ENCODE data around the gene SLC39A7. TPM values are rescaled to one million over a fixed set of nuclear protein-coding genes. Genes with fewer than 3 reads are reported as not detected.

Gene SLC39A7
- total and polyA plus RNA-seq, 2 of the 13 experiments (the other 11 are each of a cell fraction or from before 2014, with no cell fraction given): 142 to 229 TPM

DNA sequence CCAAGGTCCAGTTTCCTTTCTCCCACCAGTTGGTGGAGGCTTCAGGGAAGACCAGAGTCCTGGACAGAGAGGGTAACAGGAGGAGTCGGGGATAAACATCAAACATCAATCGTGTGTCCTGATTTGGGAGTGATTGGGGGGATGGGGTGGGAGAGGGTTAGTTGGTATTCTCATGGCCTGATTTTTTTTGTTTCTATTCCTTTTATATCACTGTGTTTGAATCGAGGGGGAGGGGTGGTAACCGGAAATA, 3.4 kb downstream of the SLC39A7 start:
- Histone ChIP-seq H4K20me1 (ENCODE audit: insufficient read depth, low read length) (peaks cover 13% of the 10 kb centered on the region; the same call in 1 of the 2 replicates), H3K4me3 (replicated peaks in 1 of 3; ENCODE audit: insufficient read depth in 1 of 3, low read depth in 2 of 3, low read length in 3 of 3) (peak overlapping the region in 1 of 3 experiments; percentile 80; a peak in 3 of 6 replicates), H3K4me2 (ENCODE audit: low read depth, low read length) (peak overlapping the region; percentile 99), H3K27ac (ENCODE audit: extremely low read length, insufficient read depth, low read length) (peak overlapping the region; percentile 75), H3K4me1 (ENCODE audit: insufficient read depth, low read length) (peaks cover 63% of the 10 kb centered on the region), H2AFZ (ENCODE audit: low read length) (no peak overlapping the region), H3K36me3 (replicated peaks in 1 of 2; ENCODE audit: control insufficient read depth in 1 of 2, insufficient read depth in 2 of 2, low read length in 2 of 2) (peaks cover 10 to 24% of the 10 kb centered on the region in 2 experiments), H3K79me2 (ENCODE audit: insufficient read depth, low read length) (peaks cover 47% of the 10 kb centered on the region), H3K9ac (ENCODE audit: insufficient read depth, low read depth, low read length) (peak overlapping the region; percentile 17; the same call in 1 of the 2 replicates), H3K9me3 (ENCODE audit: low read length) (no peaks in the 10 kb centered on the region), H3K27me3 (ENCODE audit: control insufficient read depth in 1 of 2, insufficient read depth in 2 of 2, low read length in 2 of 2) (peaks cover 0 to 4% of the 10 kb centered on the region in 2 experiments; a peak in 1 of 5 replicates)
- DNase-seq (ENCODE audit: low spot score): no peak
- BruUV-seq (replicated peaks): no TSS peak
- in situ Hi-C loops (cut with HindIII; ENCODE audit: extremely low pct_ligation_motif_present, low pct_unique_long_range_greater_than_20kb): loop anchor here (5.0 to 10.0 kb wide), 3 partner anchors 43 to 211 kb away; partner anchors contain the start of genes CUTA, PHF1 and RGL2
- FAIRE-seq: no peak
- POLR2A ChIA-PET: interaction anchor here (0.6 to 2.2 kb wide), 10 partner anchors 14 to 234 kb away, joined by 3 to 16 read pairs (median 4); partner anchors contain the start of genes PFDN6, RPS18, VPS52 and WDR46
- CTCF ChIA-PET (ENCODE audit: low intra/inter-chr PET ratio, low total read pairs): no interaction called here
- intact Hi-C loops (cut with micrococcal nuclease; ENCODE audit: unreplicated experiment): no loop called here
- 18% methylated on average over 4 of the region's 4 CpGs for WGBS (ENCODE audit: low lambda C conversion rate)
- ATAC-seq: no peak
- TF ChIP-seq ZSCAN29 (CRISPR knock-in tag; conservative IDR thresholded peaks at IDR 0.05) (no peak), ZNF230 (CRISPR knock-in tag; IDR thresholded peaks at IDR 0.05) (no peak), RFX3 (CRISPR knock-in tag; IDR thresholded peaks at IDR 0.05) (no peak), JARID2 (CRISPR knock-in tag; IDR thresholded peaks at IDR 0.05; ENCODE audit: insufficient replicate concordance) (no peak), SRSF4 (IDR thresholded peaks at IDR 0.05; ENCODE audit: low read depth, low read length, poor library complexity, severe bottlenecking) (no peak), SIX1 (CRISPR knock-in tag; IDR thresholded peaks at IDR 0.05; ENCODE audit: borderline replicate concordance) (no peak), ZNF484 (CRISPR knock-in tag; IDR thresholded peaks at IDR 0.05; ENCODE audit: borderline replicate concordance, low read depth) (no peak), BORCS8-MEF2B (CRISPR knock-in tag; IDR thresholded peaks at IDR 0.05) (no peak), KDM6A (CRISPR knock-in tag; IDR thresholded peaks at IDR 0.05; ENCODE audit: low read depth) (no peak), ZKSCAN1 (IDR thresholded peaks at IDR 0.05; ENCODE audit: low read length) (no peak), MXI1 (IDR thresholded peaks at IDR 0.05; ENCODE audit: borderline replicate concordance, low read depth, low read length) (no peak), PLRG1 (conservative IDR thresholded peaks at IDR 0.05) (no peak)
- TF ChIP-seq, protein P1, sequence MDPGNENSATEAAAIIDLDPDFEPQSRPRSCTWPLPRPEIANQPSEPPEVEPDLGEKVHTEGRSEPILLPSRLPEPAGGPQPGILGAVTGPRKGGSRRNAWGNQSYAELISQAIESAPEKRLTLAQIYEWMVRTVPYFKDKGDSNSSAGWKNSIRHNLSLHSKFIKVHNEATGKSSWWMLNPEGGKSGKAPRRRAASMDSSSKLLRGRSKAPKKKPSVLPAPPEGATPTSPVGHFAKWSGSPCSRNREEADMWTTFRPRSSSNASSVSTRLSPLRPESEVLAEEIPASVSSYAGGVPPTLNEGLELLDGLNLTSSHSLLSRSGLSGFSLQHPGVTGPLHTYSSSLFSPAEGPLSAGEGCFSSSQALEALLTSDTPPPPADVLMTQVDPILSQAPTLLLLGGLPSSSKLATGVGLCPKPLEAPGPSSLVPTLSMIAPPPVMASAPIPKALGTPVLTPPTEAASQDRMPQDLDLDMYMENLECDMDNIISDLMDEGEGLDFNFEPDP (CRISPR knock-in tag; conservative IDR thresholded peaks at IDR 0.05): 0 out of 2 replicates have a peak, but pooled peaks have one; percentile 63
- TF ChIP-seq, protein P2, sequence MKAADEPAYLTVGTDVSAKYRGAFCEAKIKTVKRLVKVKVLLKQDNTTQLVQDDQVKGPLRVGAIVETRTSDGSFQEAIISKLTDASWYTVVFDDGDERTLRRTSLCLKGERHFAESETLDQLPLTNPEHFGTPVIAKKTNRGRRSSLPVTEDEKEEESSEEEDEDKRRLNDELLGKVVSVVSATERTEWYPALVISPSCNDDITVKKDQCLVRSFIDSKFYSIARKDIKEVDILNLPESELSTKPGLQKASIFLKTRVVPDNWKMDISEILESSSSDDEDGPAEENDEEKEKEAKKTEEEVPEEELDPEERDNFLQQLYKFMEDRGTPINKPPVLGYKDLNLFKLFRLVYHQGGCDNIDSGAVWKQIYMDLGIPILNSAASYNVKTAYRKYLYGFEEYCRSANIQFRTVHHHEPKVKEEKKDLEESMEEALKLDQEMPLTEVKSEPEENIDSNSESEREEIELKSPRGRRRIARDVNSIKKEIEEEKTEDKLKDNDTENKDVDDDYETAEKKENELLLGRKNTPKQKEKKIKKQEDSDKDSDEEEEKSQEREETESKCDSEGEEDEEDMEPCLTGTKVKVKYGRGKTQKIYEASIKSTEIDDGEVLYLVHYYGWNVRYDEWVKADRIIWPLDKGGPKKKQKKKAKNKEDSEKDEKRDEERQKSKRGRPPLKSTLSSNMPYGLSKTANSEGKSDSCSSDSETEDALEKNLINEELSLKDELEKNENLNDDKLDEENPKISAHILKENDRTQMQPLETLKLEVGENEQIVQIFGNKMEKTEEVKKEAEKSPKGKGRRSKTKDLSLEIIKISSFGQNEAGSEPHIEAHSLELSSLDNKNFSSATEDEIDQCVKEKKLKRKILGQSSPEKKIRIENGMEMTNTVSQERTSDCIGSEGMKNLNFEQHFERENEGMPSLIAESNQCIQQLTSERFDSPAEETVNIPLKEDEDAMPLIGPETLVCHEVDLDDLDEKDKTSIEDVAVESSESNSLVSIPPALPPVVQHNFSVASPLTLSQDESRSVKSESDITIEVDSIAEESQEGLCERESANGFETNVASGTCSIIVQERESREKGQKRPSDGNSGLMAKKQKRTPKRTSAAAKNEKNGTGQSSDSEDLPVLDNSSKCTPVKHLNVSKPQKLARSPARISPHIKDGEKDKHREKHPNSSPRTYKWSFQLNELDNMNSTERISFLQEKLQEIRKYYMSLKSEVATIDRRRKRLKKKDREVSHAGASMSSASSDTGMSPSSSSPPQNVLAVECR (CRISPR knock-in tag; IDR thresholded peaks at IDR 0.05; ENCODE audit: borderline replicate concordance): no peak
- TF ChIP-seq, protein P3, sequence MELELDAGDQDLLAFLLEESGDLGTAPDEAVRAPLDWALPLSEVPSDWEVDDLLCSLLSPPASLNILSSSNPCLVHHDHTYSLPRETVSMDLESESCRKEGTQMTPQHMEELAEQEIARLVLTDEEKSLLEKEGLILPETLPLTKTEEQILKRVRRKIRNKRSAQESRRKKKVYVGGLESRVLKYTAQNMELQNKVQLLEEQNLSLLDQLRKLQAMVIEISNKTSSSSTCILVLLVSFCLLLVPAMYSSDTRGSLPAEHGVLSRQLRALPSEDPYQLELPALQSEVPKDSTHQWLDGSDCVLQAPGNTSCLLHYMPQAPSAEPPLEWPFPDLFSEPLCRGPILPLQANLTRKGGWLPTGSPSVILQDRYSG (CRISPR knock-in tag; IDR thresholded peaks at IDR 0.05): no peak
- TF ChIP-seq, protein P4, sequence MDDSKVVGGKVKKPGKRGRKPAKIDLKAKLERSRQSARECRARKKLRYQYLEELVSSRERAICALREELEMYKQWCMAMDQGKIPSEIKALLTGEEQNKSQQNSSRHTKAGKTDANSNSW (CRISPR knock-in tag; IDR thresholded peaks at IDR 0.05; ENCODE audit: borderline replicate concordance): no peak
- TF ChIP-seq, protein P5, sequence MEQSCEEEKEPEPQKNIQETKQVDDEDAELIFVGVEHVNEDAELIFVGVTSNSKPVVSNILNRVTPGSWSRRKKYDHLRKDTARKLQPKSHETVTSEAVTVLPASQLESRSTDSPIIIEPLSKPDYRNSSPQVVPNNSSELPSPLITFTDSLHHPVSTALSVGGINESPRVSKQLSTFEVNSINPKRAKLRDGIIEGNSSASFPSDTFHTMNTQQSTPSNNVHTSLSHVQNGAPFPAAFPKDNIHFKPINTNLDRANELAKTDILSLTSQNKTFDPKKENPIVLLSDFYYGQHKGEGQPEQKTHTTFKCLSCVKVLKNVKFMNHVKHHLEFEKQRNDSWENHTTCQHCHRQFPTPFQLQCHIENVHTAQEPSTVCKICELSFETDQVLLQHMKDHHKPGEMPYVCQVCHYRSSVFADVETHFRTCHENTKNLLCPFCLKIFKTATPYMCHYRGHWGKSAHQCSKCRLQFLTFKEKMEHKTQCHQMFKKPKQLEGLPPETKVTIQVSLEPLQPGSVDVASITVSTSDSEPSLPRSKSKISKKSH (CRISPR knock-in tag; IDR thresholded peaks at IDR 0.05; ENCODE audit: borderline replicate concordance): no peak
